Prostate gland (tissue), 2 donors: ENCODE measurements around the gene WDR62. TPM values are rescaled to one million over a fixed set of nuclear protein-coding genes. Genes with fewer than 3 reads are reported as not detected.

Experiments used
- DNase-seq: peaks from one replicate; pipeline ENCODE4 v3.0.0-alpha.2; 2019; ENCODE audit warnings: low spot score
- H3K27ac ChIP-seq, 2 donors: fragments of 200-600 bp; sonication (generic); 2 replicates each; pipeline ENCODE4 v1.5.1; 2017 to 2019
- H3K27me3 ChIP-seq: fragments of 200-600 bp; sonication (generic); replicated peaks from 2 replicates; pipeline ENCODE4 v1.5.1; 2019; ENCODE audit not compliant: insufficient read depth
- H3K36me3 ChIP-seq, 2 donors: fragments of 200-600 bp; sonication (generic); 1 replicate in 1 of 2; 2 replicates in 1 of 2; pipeline versions ENCODE4 v1.5.1 to v1.8.1; 2017 to 2019
- H3K4me1 ChIP-seq: fragments of 200-600 bp; sonication (generic); replicated peaks from 2 replicates; pipeline ENCODE4 v1.5.1; 2019
- H3K4me3 ChIP-seq, 2 donors: fragments of 200-600 bp; sonication (generic); 2 replicates each; pipeline ENCODE4 v1.5.1; 2017 to 2019
- H3K9me3 ChIP-seq: fragments of 200-600 bp; sonication (generic); 2 replicates; pipeline ENCODE4 v1.5.1; 2017
- CTCF ChIP-seq, 4 experiments: fragments of 200-600 bp in 2 of 4; fragments of 450-650 bp in 2 of 4; sonication (generic) in 2 of 4; IDR thresholded peaks; 1 replicate in 3 of 4; 2 replicates in 1 of 4; pipeline ENCODE4 v1.5.1; 2016 to 2019; ENCODE audit warnings: antibody characterized with exemption in 4 of 4, mild to moderate bottlenecking in 2 of 4, moderate library complexity in 2 of 4
- POLR2A ChIP-seq: fragments of 450-650 bp; IDR thresholded peaks from one replicate; pipeline ENCODE4 v1.6.1; 2016; ENCODE audit warnings: antibody characterized with exemption, mild to moderate bottlenecking
- POLR2AphosphoS5 ChIP-seq: sonication (generic); formaldehyde crosslinking; IDR thresholded peaks from one replicate; pipeline ENCODE4 v1.6.1; 2017; ENCODE audit warnings: antibody characterized with exemption
- WGBS: methylation state at CpG from one replicate; pipeline ENCODE4 v1.1.5; 2018; 5-methylcytosine and 5-hydroxymethylcytosine counted together
- intact Hi-C: fragments of 100-400 bp; cut with DNase I; formaldehyde crosslinking; loops from one replicate; pipeline ENCODE4 v1.14.2; 2022
- total RNA-seq, 2 donors: library from RNA; depleted of rRNA; stranded (reverse); fragments of >200 nt; gene quantifications; one replicate each; pipeline ENCODE4 v1.1.0, GENCODE V29; 2016

The WDR62 gene
- total RNA-seq, 2 donors from 2014 or later: 0.64 to 28.6 TPM

DNA sequence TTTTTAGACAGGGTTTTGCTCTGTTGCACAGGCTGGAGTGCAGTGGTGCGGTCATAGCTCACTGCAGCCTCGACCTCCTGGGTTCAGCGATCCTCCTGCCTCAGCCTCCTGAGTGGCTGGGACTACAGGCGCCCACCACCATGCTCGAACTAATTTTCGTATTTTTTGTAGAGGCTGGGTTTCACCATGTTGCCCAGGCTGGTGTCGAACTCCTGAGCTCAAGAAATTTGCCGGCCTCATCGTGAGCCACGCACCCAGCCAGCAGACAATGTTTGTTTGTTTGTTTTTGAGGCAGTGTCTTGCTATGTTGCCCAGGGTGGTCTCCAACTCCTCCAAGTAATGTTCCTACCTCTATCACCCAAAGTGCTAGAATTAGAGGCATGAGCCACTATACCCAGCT lies 98.4 kb downstream of the WDR62 start:
- Histone ChIP-seq H3K9me3 (no peaks in the 10 kb centered on the region), H3K4me1 (no peaks in the 10 kb centered on the region), H3K27me3 (no peaks in the 10 kb centered on the region), H3K36me3 (peaks cover 3 to 9% of the 10 kb centered on the region in 2 donors), H3K4me3 (no peak overlapping the region), H3K27ac (peak overlapping the region; percentile 77 to 86)
- DNase-seq: no peak
- 90% methylated on average over 10 of the region's 10 CpGs for WGBS
- TF ChIP-seq POLR2A: no peak
- no peak for TF ChIP-seq CTCF (IDR thresholded peaks at IDR 0.05)
- TF ChIP-seq POLR2AphosphoS5: no peak
- intact Hi-C loops: no loop called here

Other genes with a start within 250 kb of the WDR62 start
- not detected for gene PRODH2, start 242.1 kb upstream of the WDR62 start, total RNA-seq
- gene NPHS1, start 202.4 kb upstream of the WDR62 start, total RNA-seq: under 1 TPM in 1 of 2 donors, not detected in 1; 0.23 TPM
- gene KIRREL2, start 198.0 kb upstream of the WDR62 start, total RNA-seq: 1 to 10 TPM in 1 of 2 donors, not detected in 1; 1.2 TPM
- gene APLP1, start 186.3 kb upstream of the WDR62 start, total RNA-seq: 10 to 100 TPM in 1 of 2 donors, 1 to 10 TPM in 1; 3.6 to 38.0 TPM
- gene NFKBID, start 154.4 kb upstream of the WDR62 start, total RNA-seq: 10 to 100 TPM in 1 of 2 donors, 1 to 10 TPM in 1; 5.6 to 10.8 TPM
- gene HCST, start 152.4 kb upstream of the WDR62 start, total RNA-seq: 1 to 10 TPM in 1 of 2 donors, not detected in 1; 4.9 TPM
- gene TYROBP, start 146.6 kb upstream of the WDR62 start, total RNA-seq: 10 to 100 TPM; 30.6 to 60.7 TPM
- 10 to 100 TPM; 21.7 to 32.3 TPM for gene LRFN3, start 118.5 kb upstream of the WDR62 start, total RNA-seq
- 10 to 100 TPM; 32.4 to 75.1 TPM for gene SDHAF1, start 59.7 kb upstream of the WDR62 start, total RNA-seq
- gene SYNE4, start 46.1 kb upstream of the WDR62 start, total RNA-seq: 10 to 100 TPM; 14.2 to 41.1 TPM
- gene ALKBH6, start 40.7 kb upstream of the WDR62 start, total RNA-seq: 10 to 100 TPM; 42.0 to 49.0 TPM
- 10 to 100 TPM in 1 of 2 donors, 1 to 10 TPM in 1; 7.4 to 31.2 TPM for gene CLIP3, start 22.0 kb upstream of the WDR62 start, total RNA-seq
- gene THAP8, start 612 bp upstream of the WDR62 start, total RNA-seq: 10 to 100 TPM; 12.0 to 21.9 TPM
- gene OVOL3, start 56.2 kb downstream of the WDR62 start, total RNA-seq: not detected
- gene POLR2I, start 60.0 kb downstream of the WDR62 start, total RNA-seq: 10 to 100 TPM; 45.6 to 56.7 TPM
- 100 to 1,000 TPM; 119 to 212 TPM for gene TBCB, start 60.6 kb downstream of the WDR62 start, total RNA-seq
- gene CAPNS1, start 85.2 kb downstream of the WDR62 start, total RNA-seq: 100 to 1,000 TPM; 168 to 196 TPM
- 10 to 100 TPM in 1 of 2 donors, 1 to 10 TPM in 1; 6.5 to 28.8 TPM for gene COX7A1, start 97.5 kb downstream of the WDR62 start, total RNA-seq
- gene ZNF565, start 159.8 kb downstream of the WDR62 start, total RNA-seq: 1 to 10 TPM; 3.6 to 6.4 TPM
- gene ZNF146, start 160.2 kb downstream of the WDR62 start, total RNA-seq: 10 to 100 TPM; 46.9 to 83.6 TPM